H1 (cell line): ENCODE results near the gene CRYGN. TPM values are rescaled to one million over a fixed set of nuclear protein-coding genes. Genes with fewer than 3 reads are reported as not detected.

Experiments used
- CBX8 ChIP-seq: fragments of 300-800, 300-1000 bp; sonication (generic); IDR thresholded peaks from 2 replicates; pipeline ENCODE4 v1.7.1; 2016; ENCODE audit warnings: low read depth, low read length, borderline replicate concordance
- CEBPB ChIP-seq: IDR thresholded peaks from 2 replicates; pipeline ENCODE4 v1.6.1; 2012; ENCODE audit warnings: low read depth, low read length
- EZH2 ChIP-seq: fragments of 200-600 bp; sonication (generic); IDR thresholded peaks from 2 replicates; pipeline ENCODE4 v1.7.1; 2012; ENCODE audit warnings: low read depth, mild to moderate bottlenecking, moderate library complexity, low read length, inconsistent platforms; ENCODE audit not compliant: severe bottlenecking
- PHF8 ChIP-seq: fragments of 200-600 bp; sonication (generic); conservative IDR thresholded peaks from 2 replicates; pipeline ENCODE4 v1.7.1; 2012; ENCODE audit warnings: low read depth, mild to moderate bottlenecking, inconsistent platforms, low read length, moderate library complexity
- SIRT6 ChIP-seq: IDR thresholded peaks from one replicate; pipeline ENCODE4 v1.7.1; 2012; ENCODE audit warnings: low read length, inconsistent platforms
- SIX5 ChIP-seq: IDR thresholded peaks from 2 replicates; pipeline ENCODE4 v1.6.1; 2011; ENCODE audit warnings: mild to moderate bottlenecking, low read depth, low read length
- SP2 ChIP-seq: IDR thresholded peaks from 2 replicates; pipeline ENCODE4 v1.6.1; 2012; ENCODE audit warnings: mild to moderate bottlenecking, low read length, inconsistent platforms
- TBP ChIP-seq: IDR thresholded peaks from 2 replicates; pipeline ENCODE4 v1.6.1; 2011; ENCODE audit warnings: low read depth, low read length, improper control_type of control experiment
- ZNF274 ChIP-seq: IDR thresholded peaks from 2 replicates; pipeline ENCODE4 v1.7.0; 2012; ENCODE audit warnings: low read length, borderline replicate concordance; ENCODE audit errors: extremely low read depth
- polyA plus RNA-seq, 7 experiments: library from polyadenylated mRNA; depleted of rRNA in 3 of 7; stranded (reverse) in 5 of 7; unstranded in 2 of 7; fragments of >200 nt in 5 of 7; fragments of 200-250 nt in 2 of 7; gene quantifications; 1 replicate in 5 of 7; 2 replicates in 1 of 7; 4 replicates in 1 of 7; pipeline versions ENCODE4 v1.2.1 to v1.2.3, GENCODE V29; 2011 to 2013; ENCODE audit warnings: missing spikeins in 2 of 7, mixed read lengths in 2 of 7
- total RNA-seq: library from RNA; stranded (reverse); fragmentation: NEBNext Ultra II Directional; extraction: Animal tissue kit (Norgen Biotek cat#: 25700); gene quantifications from 2 replicates; pipeline ENCODE4 v1.2.1, GENCODE V29; 2021

CRYGN gene
- total and polyA plus RNA-seq, 2 of the 8 experiments (the other 6 are each of a cell fraction or from before 2014, with no cell fraction given): 0.98 to 1.6 TPM

- TF ChIP-seq SIX5: no peak
- TF ChIP-seq CEBPB: no peak
- no peak for TF ChIP-seq EZH2
- TF ChIP-seq TBP: no peak
- TF ChIP-seq SIRT6: no peak
- TF ChIP-seq ZNF274: no peak
- no peak for TF ChIP-seq CBX8
- TF ChIP-seq SP2: no peak
- no peak for TF ChIP-seq PHF8
These were observed 23.0 kb downstream of the CRYGN start (continued) for GRCh38 chr7:151416941-151417315.
